ENCODE data around the gene ORC6. TPM values are rescaled to one million over a fixed set of nuclear protein-coding genes. Genes with fewer than 3 reads are reported as not detected.
A peak's percentile ranks its signal among the peaks of the same experiment; 100 is the strongest.

Gene ORC6
- total and polyA plus RNA-seq, 12 donors: 0.56 to 2.7 (median 2.1) TPM

DNA sequence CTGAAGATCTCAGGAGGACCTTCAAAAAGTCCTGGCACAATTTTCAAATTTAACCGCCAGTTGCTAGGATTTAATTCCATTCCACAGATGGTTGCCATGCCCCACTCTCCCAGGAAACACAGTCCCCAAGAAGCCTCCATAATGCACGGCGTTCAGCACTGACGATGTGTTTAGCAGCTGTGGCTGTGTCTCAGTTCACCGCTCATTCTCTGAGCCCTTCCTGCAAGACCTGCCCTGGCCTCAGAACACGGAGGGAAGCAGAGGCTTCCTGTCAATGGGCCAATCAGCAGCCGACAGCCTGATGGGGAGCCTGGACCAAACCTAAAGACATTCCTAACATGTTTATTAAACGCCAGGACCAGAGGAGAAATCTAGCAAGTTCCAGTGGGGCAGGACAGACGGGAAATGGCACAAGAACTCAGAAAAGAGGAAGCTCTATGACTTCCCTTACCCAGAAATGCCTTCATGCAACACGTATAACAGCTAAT lies 53.8 kb downstream of the ORC6 start:
- 3 to 9% methylated on average over 10 of the region's 10 CpGs for WGBS, 2 donors
- H3K36me3 ChIP-seq: peaks cover 0 to 11% (median 0%) of the 10 kb centered on the region in 9 donors
- H3K27ac ChIP-seq: peak overlapping the region; percentile 82 to 99 (median 94)
- DNase-seq (peak; percentile 43 to 47), ATAC-seq (peak; percentile 2 to 38 (median 15))
- no peaks in the 10 kb centered on the region for H3K27me3 ChIP-seq
- H3K4me3 ChIP-seq: peak overlapping the region in 8 of 10 donors; percentile 16 to 70 (median 34)
- intact Hi-C loops (cut with DNase I): loop anchor here in 2 of 10 donors (2.0 to 10.0 kb wide), 3 partner anchors 16 to 54 kb away; partner anchors contain the start of genes ORC6 (in 1 of the 2) and VPS35 (in 1 of the 2)
- TF ChIP-seq, protein P1, sequence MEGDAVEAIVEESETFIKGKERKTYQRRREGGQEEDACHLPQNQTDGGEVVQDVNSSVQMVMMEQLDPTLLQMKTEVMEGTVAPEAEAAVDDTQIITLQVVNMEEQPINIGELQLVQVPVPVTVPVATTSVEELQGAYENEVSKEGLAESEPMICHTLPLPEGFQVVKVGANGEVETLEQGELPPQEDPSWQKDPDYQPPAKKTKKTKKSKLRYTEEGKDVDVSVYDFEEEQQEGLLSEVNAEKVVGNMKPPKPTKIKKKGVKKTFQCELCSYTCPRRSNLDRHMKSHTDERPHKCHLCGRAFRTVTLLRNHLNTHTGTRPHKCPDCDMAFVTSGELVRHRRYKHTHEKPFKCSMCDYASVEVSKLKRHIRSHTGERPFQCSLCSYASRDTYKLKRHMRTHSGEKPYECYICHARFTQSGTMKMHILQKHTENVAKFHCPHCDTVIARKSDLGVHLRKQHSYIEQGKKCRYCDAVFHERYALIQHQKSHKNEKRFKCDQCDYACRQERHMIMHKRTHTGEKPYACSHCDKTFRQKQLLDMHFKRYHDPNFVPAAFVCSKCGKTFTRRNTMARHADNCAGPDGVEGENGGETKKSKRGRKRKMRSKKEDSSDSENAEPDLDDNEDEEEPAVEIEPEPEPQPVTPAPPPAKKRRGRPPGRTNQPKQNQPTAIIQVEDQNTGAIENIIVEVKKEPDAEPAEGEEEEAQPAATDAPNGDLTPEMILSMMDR (IDR thresholded peaks at IDR 0.05): no peak
- H3K9me3 ChIP-seq: no peaks in the 10 kb centered on the region
- peaks cover 0 to 45% (median 30%) of the 10 kb centered on the region in 9 donors for H3K4me1 ChIP-seq

DNA sequence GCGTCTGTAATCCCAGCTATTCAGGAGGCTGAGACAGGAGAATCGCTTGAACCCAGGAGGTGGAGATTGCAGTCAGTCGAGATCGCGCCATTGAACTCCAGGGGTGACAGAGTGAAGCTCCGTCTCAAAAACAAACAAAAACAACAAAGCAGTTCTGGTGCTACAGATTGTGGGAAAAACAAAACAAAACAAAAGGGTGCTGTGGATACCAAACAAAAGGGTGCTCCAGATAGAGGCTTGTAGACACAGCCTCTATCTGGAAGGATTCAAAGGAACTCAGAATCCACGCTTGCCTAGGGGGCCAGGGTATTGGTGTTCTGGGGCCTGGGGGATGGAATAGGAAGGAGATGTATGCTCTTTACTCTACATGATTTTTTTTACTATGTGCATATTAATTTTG lies 56.2 kb downstream of the ORC6 start:
- Histone ChIP-seq H3K27me3 (no peaks in the 10 kb centered on the region), H3K36me3 (no peaks in the 10 kb centered on the region), H3K9me3 (no peaks in the 10 kb centered on the region), H3K4me1 (peaks cover 0 to 57% (median 36%) of the 10 kb centered on the region in 9 donors), H3K4me3 (peak overlapping the region; percentile 9 to 70 (median 50)), H3K27ac (peak overlapping the region; percentile 87 to 99 (median 94))
- no peak for DNase-seq
- ATAC-seq: no peak
- TF ChIP-seq, protein P1 (IDR thresholded peaks at IDR 0.05): no peak
- WGBS, 2 donors: 47 to 57% methylated on average over 7 of the region's 7 CpGs
- intact Hi-C loops (cut with DNase I): loop anchor here in 2 of 10 donors (5.0 to 10.0 kb wide), 2 partner anchors 33 to 51 kb away; no protein-coding TSS in a partner anchor

DNA sequence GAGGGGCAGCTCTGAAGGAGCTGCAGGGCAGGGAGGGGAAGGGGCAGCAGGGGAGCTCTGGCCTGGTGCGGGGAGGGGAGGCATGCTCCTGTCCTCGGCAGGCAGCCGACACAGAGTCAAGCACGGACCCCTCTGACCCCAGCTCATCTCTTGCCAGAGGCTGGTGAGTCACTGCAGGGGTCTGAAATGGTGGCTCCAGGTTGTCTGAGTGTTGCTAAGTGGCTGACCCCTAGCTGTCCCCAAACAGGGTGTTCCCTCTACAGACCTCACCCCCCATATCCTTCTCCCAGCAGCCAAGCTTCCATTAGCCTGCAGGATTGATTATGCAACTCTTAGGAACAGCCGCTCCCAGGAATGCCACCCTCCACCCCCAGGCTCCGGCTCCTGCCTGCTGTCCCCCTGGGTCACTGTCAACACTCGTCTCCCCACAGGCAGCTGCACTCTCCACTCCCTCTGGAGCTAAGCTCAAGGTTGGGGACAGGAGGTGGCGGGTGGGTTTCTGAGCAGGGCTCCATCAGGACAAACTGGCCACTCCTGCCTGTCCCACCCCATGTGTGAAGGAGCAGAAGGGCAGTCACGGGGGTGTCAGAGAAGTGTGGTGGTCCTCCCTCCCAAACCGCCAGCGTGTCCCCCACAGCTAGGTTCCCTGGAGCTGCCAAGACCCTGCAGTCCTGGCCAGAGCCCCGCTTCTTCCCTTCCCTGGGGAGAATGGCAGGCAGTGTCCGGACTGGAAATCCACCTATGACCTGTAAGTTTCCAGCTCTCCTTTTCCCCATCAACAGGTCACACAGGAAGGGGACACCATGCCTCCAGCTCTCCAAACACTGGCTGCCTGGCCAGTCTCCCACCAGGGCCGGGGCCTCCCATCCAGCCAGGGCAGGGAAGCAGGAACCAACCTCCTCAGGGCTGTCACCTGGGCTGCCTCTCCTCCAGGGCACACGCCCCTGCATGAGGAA lies 57.6 kb downstream of the ORC6 start:
- Histone ChIP-seq H3K4me1 (peaks cover 0 to 54% (median 36%) of the 10 kb centered on the region in 9 donors), H3K27ac (peak overlapping the region; percentile 87 to 99 (median 94)), H3K4me3 (peak overlapping the region; percentile 27 to 70 (median 50)), H3K36me3 (no peaks in the 10 kb centered on the region), H3K27me3 (no peaks in the 10 kb centered on the region), H3K9me3 (no peaks in the 10 kb centered on the region)
- intact Hi-C loops (cut with DNase I): loop anchor here in 2 of 10 donors (5.0 to 10.0 kb wide), 2 partner anchors 35 to 52 kb away; no protein-coding TSS in a partner anchor
- whole genome bisulfite sequencing, 2 donors: 46 to 61% methylated on average over 15 of the region's 15 CpGs
- TF ChIP-seq, protein P1 (IDR thresholded peaks at IDR 0.05): no peak
- ATAC-seq (peak; percentile 34 to 66 (median 42)), DNase-seq (peak; percentile 43 to 58)

Other genes with a start within 250 kb of the ORC6 start
- 1 to 10 TPM in 4 of 10 donors, under 1 TPM in 6; 0.26 to 4.1 (median 0.84) TPM for gene SHCBP1, start 68.3 kb upstream of the ORC6 start, total RNA-seq
- 1 to 10 TPM in 1 of 2 donors, under 1 TPM in 1; 0.30 to 1.8 TPM for gene SHCBP1, start 68.3 kb upstream of the ORC6 start, polyA plus RNA-seq
- gene VPS35, start 481 bp upstream of the ORC6 start, total RNA-seq: 100 to 1,000 TPM in 1 of 10 donors, 10 to 100 TPM in 9; 73.9 to 106 (median 91.3) TPM
- gene VPS35, start 481 bp upstream of the ORC6 start, polyA plus RNA-seq: 10 to 100 TPM; 12.7 to 36.7 TPM
- 100 to 1,000 TPM; 220 to 458 (median 262) TPM for gene MYLK3, start 58.7 kb downstream of the ORC6 start, total RNA-seq
- gene MYLK3, start 58.7 kb downstream of the ORC6 start, polyA plus RNA-seq: 10 to 100 TPM; 63.5 to 69.5 TPM
- gene C16orf87, start 141.5 kb downstream of the ORC6 start, total RNA-seq: 10 to 100 TPM in 9 of 10 donors, 1 to 10 TPM in 1; 8.6 to 17.8 (median 12.3) TPM
- 1 to 10 TPM; 3.1 to 8.3 TPM for gene C16orf87, start 141.5 kb downstream of the ORC6 start, polyA plus RNA-seq
- 10 to 100 TPM in 9 of 10 donors, 1 to 10 TPM in 1; 8.6 to 23.7 (median 18.7) TPM for gene GPT2, start 194.7 kb downstream of the ORC6 start, total RNA-seq
- gene GPT2, start 194.7 kb downstream of the ORC6 start, polyA plus RNA-seq: 1 to 10 TPM; 6.7 to 8.0 TPM